Ascending aorta (tissue), 2 donors: ENCODE results near the gene SPATC1L. TPM values are rescaled to one million over a fixed set of nuclear protein-coding genes. Genes with fewer than 3 reads are reported as not detected.

ENCODE experiments used
- DNase-seq, 2 donors: peaks; one replicate each; pipeline ENCODE4 v3.0.0-alpha.2; 2019; ENCODE audit warnings: low spot score in 2 of 2
- H3K27ac ChIP-seq, 2 donors: fragments of 200-600 bp; sonication (generic); one replicate each; pipeline ENCODE4 v1.5.1; 2016 to 2017; ENCODE audit warnings: mild to moderate bottlenecking in 1 of 2
- H3K27me3 ChIP-seq: fragments of 200-600 bp; sonication (generic); one replicate; pipeline ENCODE4 v1.5.1; 2017
- H3K36me3 ChIP-seq, 2 donors: fragments of 200-600 bp; sonication (generic); one replicate each; pipeline ENCODE4 v1.5.1; 2016
- H3K4me1 ChIP-seq, 2 donors: fragments of 200-600 bp; sonication (generic); one replicate each; pipeline ENCODE4 v1.5.1; 2016 to 2017; ENCODE audit warnings: mild to moderate bottlenecking in 1 of 2
- H3K4me3 ChIP-seq, 2 donors: fragments of 200-600 bp; sonication (generic); one replicate each; pipeline ENCODE4 v1.5.1; 2016 to 2017; ENCODE audit warnings: mild to moderate bottlenecking in 1 of 2
- H3K9me3 ChIP-seq, 2 donors: fragments of 200-600 bp; sonication (generic); one replicate each; pipeline ENCODE4 v1.5.1; 2016
- intact Hi-C: fragments of 100-400 bp; cut with DNase I; formaldehyde crosslinking; loops from one replicate; pipeline ENCODE4 v1.15.1; 2023
- total RNA-seq: library from RNA; depleted of rRNA; stranded (reverse); fragments of >200 nt; gene quantifications from one replicate; pipeline ENCODE4 v1.1.0, GENCODE V29; 2016
- TF ChIP-seq, protein P1 (sequence below), 3 experiments: fragments of 200-600 bp in 2 of 3; fragments of 450-650 bp in 1 of 3; sonication (generic) in 2 of 3; IDR thresholded peaks; one replicate each; pipeline ENCODE4 v1.5.1; 2016 to 2019; ENCODE audit warnings: antibody characterized with exemption in 3 of 3, mild to moderate bottlenecking in 1 of 3, moderate library complexity in 1 of 3

The SPATC1L gene
- total RNA-seq, 1 donor from 2014 or later: 37.4 TPM

DNA sequence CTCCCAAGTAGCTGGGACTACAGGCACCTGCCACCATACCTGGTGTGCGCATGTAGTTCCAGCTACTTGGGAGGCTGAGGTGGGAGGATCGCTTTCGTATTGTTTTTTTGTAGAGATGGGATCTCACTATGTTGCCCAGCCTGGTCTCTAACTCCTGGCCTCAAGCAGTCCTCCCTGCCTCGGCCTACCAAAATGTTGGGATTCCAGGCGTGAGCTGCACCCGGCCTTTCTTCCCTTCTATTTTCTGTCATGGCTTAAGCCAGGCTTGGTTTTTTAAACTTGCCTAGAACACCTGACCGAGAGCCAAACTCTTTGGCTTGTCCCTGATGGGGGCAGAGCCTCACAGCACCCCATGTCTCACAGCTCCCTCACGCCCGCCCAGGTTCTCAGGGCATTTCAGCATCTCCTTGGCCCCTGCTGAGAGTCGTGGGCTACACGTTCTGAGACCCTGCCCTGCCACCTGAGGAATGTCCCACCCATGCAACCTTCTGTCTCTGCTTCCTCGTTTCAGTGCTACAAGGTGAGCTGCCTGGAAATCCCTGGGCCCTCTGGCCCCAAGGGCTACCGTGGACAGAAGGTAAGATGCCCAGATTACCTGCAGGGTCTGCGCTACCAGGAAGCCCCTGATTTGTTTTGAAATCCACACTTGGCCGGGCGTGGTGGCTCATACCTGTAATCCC lies 70.6 kb downstream of the SPATC1L start:
- no peak overlapping the region for H3K27ac ChIP-seq

DNA sequence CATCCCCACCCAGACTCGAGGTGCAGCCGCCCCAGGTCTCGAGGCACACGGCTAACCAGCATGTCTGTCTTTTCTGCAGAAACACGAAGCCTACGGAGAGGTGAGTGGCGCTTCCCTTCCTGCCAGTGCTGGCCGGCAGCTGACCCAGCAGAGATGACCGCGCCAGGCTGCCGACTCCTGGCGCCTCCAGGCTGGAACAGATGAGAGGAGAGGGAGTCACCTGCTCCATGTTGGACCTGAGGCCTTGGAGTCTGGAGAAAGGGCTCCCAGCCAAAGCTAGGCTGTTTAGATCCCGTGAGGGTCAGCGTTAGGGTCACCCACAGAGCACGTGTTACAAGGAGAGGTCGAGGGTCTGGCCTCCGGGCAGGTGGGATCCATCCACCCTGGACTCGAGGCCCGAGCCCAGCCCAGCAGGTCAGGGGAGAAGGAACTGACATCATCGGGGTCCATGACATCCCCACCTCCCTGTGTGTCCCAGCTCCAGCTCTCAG lies 71.5 kb downstream of the SPATC1L start:
- DNase-seq: peak; percentile 0 to 58
- H3K27me3 ChIP-seq: no peaks in the 10 kb centered on the region
- H3K36me3 ChIP-seq: peaks cover 61 to 66% of the 10 kb centered on the region in 2 donors
- H3K4me3 ChIP-seq: no peak overlapping the region
- TF ChIP-seq, protein P1, sequence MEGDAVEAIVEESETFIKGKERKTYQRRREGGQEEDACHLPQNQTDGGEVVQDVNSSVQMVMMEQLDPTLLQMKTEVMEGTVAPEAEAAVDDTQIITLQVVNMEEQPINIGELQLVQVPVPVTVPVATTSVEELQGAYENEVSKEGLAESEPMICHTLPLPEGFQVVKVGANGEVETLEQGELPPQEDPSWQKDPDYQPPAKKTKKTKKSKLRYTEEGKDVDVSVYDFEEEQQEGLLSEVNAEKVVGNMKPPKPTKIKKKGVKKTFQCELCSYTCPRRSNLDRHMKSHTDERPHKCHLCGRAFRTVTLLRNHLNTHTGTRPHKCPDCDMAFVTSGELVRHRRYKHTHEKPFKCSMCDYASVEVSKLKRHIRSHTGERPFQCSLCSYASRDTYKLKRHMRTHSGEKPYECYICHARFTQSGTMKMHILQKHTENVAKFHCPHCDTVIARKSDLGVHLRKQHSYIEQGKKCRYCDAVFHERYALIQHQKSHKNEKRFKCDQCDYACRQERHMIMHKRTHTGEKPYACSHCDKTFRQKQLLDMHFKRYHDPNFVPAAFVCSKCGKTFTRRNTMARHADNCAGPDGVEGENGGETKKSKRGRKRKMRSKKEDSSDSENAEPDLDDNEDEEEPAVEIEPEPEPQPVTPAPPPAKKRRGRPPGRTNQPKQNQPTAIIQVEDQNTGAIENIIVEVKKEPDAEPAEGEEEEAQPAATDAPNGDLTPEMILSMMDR (IDR thresholded peaks at IDR 0.05): no peak
- intact Hi-C loops: no loop called here
- peaks cover 12 to 24% of the 10 kb centered on the region in 2 donors for H3K4me1 ChIP-seq
- H3K27ac ChIP-seq: no peak overlapping the region
- H3K9me3 ChIP-seq: peaks cover 0 to 6% of the 10 kb centered on the region in 2 donors

More for the DNA sequence above, 70.6 kb downstream of the SPATC1L start:
- peak; percentile 5 to 46 for DNase-seq
- H3K4me3 ChIP-seq: no peak overlapping the region
- H3K9me3 ChIP-seq: no peaks in the 10 kb centered on the region
- H3K27me3 ChIP-seq: no peaks in the 10 kb centered on the region
- intact Hi-C loops: no loop called here
- TF ChIP-seq, protein P1 (IDR thresholded peaks at IDR 0.05): no peak
- peaks cover 70 to 74% of the 10 kb centered on the region in 2 donors for H3K36me3 ChIP-seq
- H3K4me1 ChIP-seq: peaks cover 12 to 23% of the 10 kb centered on the region in 2 donors

GRCh38 chr21:46111857-46112724 lies 72.2 kb downstream of the SPATC1L start:
- peak; percentile 7 to 63 for DNase-seq
- TF ChIP-seq, protein P1 (IDR thresholded peaks at IDR 0.05): no peak
- Histone ChIP-seq H3K27me3 (no peaks in the 10 kb centered on the region), H3K9me3 (peaks cover 0 to 8% of the 10 kb centered on the region in 2 donors), H3K4me1 (peaks cover 12 to 24% of the 10 kb centered on the region in 2 donors), H3K4me3 (no peak overlapping the region), H3K36me3 (peaks cover 55 to 59% of the 10 kb centered on the region in 2 donors), H3K27ac (no peak overlapping the region)
- intact Hi-C loops: no loop called here

GRCh38 chr21:46111193-46111571 lies 73.1 kb downstream of the SPATC1L start:
- Histone ChIP-seq H3K27me3 (no peaks in the 10 kb centered on the region), H3K9me3 (peaks cover 0 to 8% of the 10 kb centered on the region in 2 donors), H3K27ac (peak overlapping the region; percentile 58 to 61), H3K36me3 (peaks cover 46 to 50% of the 10 kb centered on the region in 2 donors), H3K4me1 (peaks cover 12 to 24% of the 10 kb centered on the region in 2 donors), H3K4me3 (peak overlapping the region in 1 of 2 donors; percentile 26)
- intact Hi-C loops: no loop called here
- DNase-seq: peak; percentile 6 to 61
- TF ChIP-seq, protein P1 (IDR thresholded peaks at IDR 0.05): no peak

Other genes with a start within 250 kb of the SPATC1L start
- 1,564 TPM for gene COL6A1, start 202.7 kb downstream of the SPATC1L start, total RNA-seq
- 1,704 TPM for gene COL6A2, start 86.3 kb downstream of the SPATC1L start, total RNA-seq
- 0.85 TPM for gene FTCD, start 28.9 kb downstream of the SPATC1L start, total RNA-seq
- 49.4 TPM for gene LSS, start 44.3 kb upstream of the SPATC1L start, total RNA-seq
- gene MCM3AP, start 101.2 kb upstream of the SPATC1L start, total RNA-seq: 121 TPM
- 0.53 TPM for gene YBEY, start 101.9 kb upstream of the SPATC1L start, total RNA-seq
- gene C21orf58, start 139.4 kb upstream of the SPATC1L start, total RNA-seq: 3.2 TPM
- 39.9 TPM for gene PCNT, start 139.7 kb upstream of the SPATC1L start, total RNA-seq